Endometrial microvascular endothelial cells (primary cell): ENCODE data around the gene SFTPB. TPM values are rescaled to one million over a fixed set of nuclear protein-coding genes. Genes with fewer than 3 reads are reported as not detected.
"Not testable (repeated sequence)": the region's sequence is repeated elsewhere in the genome, so short reads cannot be mapped to it uniquely, and the experiment has no call there.

Experiments
- in situ Hi-C: cut with HindIII; loops from 2 replicates; pipeline ENCODE4 v1.10.0; 2017; ENCODE audit warnings: low sequenced_read_pairs, low pct_unique_long_range_greater_than_20kb; ENCODE audit errors: inconsistent ontology term
- total RNA-seq: library from RNA; depleted of rRNA; stranded (reverse); fragments of >200 nt; gene quantifications from one replicate; pipeline ENCODE4 v1.2.3, GENCODE V29; 2015; ENCODE audit errors: inconsistent ontology term

The SFTPB gene
- total RNA-seq, 1 donor from 2014 or later = not detected

- in situ Hi-C loops = no loop called here
These were observed 14.4 kb upstream of the SFTPB start for GRCh38 chr2:85682378-85682777.

- in situ Hi-C loops = no loop called here
These were observed 13.8 kb upstream of the SFTPB start for GRCh38 chr2:85681776-85682175.

- in situ Hi-C loops = no loop called here
These were observed 13.4 kb upstream of the SFTPB start for GRCh38 chr2:85681372-85681763.

- in situ Hi-C loops = no loop called here
These were observed 12.8 kb upstream of the SFTPB start for GRCh38 chr2:85680707-85681371.

DNA sequence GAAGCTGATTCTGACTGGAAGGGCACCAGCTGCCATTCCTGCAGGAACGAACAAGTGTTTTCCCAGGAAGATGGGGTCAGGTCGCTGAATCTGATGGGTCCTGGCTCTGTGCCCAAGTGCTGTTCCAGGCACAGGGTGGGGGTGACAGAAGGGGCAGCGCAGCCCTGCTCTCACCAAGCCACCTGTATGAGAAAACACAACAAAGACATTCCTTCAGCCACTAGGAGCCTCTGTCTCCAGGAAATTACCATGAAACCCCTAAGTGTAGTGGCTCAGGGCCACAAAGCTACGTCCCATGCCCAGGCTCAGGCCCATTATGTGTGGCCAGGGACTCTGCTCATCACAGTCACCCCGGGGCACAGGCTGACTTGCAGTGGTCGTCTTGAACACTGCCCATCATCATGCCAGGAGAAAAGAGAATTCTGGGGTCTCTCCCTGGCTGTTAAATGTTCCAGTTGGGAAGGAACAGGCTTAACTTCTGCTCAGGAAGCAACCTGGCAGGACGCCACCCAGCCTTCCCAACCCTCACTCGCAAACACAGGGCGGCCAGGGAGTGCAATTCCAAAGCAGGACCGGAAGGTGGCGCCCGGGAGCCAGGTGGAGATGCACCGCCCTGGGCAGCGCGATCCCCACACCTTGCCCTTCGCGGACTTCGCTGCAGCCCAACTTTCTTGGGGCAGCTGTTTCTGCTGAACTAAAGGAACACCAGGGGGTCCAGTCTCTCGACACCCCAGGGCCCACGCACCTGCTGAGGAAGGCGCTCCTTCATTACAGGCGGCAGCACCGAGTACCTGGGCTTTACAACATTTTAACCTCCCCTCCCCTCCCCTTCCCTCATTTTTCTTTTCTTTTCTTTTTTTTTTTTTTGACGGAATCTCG lies 11.0 kb upstream of the SFTPB start:
- in situ Hi-C loops = no loop called here

DNA sequence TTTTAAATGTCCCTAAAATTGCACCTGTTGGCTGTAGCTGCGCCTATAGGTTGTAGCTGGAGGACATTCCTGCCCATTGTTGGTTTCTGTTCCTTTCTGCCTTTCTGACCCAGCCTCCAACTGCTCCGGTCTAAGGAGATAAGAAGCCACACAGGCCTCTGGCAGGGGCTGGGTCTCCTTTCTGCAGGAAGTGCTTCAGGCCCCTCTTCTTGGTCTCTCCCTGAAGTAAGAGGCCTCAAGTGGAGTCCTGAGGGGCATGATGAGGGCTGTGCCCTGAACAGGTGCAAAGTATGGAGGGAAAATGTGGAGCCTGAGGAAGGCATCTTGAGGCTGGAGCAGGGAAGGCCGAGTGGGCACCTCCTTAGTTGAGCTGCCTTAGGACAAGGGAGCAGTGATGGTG lies 10.4 kb upstream of the SFTPB start:
- in situ Hi-C loops = no loop called here

DNA sequence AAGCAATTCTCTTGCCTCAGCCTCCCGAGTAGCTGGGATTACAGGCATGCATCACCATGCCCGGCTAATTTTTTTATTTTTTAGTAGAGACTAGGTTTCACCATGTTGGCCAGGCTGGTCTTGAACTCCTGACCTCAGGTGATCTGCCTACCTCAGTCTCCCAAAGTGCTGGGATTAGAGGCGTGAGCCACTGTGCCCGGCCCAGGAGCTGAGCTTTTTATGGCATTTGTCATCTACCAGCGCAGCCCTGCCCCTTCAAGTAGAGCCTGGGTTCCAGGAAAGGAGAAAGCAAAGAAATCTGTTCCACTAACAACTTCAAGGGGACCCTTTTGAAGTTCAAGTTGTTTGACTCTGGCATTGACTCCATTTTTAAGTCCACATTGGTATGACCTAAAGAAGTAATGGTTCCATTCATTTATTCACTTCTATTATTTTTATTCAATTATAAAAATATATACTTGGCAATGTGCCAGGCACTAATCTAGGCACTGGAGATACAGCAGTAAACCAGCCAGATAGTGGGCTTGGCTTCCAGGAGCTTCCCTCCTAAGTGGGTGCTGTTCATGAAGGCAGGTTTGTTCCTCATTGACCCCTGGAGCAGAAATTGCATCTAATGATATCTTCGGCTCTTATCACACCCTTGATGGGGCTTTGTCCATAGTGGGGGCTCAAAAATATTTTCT lies 8.0 kb upstream of the SFTPB start:
- in situ Hi-C loops = no loop called here

GRCh38 chr2:85675427-85675826 lies 7.4 kb upstream of the SFTPB start:
- in situ Hi-C loops = no loop called here

DNA sequence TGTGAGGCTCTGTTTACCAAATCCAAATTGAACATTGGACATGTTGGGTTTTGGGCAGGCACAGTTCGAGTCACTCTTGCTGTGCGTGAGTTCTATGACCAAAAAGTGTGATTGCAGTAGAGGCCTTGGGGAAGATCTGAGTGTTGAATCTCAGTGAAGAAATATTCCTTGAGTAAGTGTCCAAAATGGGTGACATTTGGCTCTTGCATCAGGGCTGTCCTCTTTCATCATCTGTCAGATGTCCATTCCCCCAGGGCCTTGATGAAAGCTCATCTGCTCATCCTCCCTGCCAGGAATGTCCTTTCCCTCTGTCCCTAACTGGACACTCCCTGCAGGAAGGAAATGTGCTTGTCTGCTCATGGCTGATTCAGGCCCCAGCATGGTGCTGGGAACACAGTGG lies 6.4 kb upstream of the SFTPB start:
- in situ Hi-C loops = no loop called here

- in situ Hi-C loops = no loop called here
These were observed 5.8 kb upstream of the SFTPB start for GRCh38 chr2:85673716-85674375.

DNA sequence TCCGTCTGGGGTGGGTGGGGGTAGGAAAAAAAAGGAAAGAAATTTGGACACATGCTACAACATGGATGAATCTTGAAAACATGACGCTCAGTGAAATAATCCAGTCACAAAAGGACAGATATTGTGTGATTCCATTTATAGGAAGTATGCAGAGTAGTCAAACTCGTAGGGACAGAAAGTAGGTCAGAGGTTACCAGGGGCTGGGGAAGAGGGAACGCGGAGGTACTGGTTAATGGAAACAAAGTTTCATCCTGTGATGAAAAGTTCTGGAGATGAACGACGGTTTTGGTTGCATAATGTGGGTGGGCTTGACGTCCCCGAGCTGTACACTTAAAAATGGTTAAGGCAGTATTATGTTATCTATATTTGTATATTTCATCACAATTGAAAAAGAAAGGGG lies 4.5 kb upstream of the SFTPB start:
- in situ Hi-C loops = no loop called here

DNA sequence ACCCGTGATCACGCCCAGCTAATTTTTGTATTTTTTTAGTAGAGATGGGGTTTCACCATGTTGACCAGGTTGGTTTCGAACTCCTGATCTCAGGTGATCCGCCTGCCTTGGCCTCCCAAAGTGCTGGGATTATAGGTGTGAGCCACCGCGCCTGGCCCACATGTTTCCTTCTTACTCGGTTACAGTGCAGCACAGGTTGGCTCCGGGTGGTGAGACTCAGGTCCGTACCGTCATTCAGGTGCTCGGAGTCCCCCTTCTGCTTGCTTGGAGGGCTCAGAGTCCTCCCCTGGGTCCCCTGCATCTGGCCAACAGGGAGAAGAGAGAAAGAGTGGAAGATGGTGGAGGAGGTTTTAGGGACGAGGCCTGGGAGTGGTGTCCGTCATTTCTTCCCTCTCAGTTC lies 2.4 kb upstream of the SFTPB start:
- in situ Hi-C loops = not testable (repeated sequence)

- in situ Hi-C loops = no loop called here
These were observed 1.6 kb upstream of the SFTPB start for GRCh38 chr2:85669549-85669948.

DNA sequence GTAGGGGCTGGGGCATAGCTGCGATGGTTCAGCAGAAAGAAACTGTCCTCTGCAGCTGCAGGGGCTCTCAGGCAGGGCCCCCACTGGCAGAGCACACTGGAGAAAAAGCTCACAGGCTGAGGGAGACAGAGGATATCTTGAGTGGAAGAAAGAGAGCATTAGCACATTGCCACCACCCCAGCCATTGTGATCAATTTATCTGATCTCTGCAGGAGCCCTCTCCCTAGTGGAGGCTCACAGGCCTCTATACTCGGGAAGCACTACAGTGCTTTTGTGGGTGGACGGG lies 801 bp upstream of the SFTPB start:
- in situ Hi-C loops = no loop called here

DNA sequence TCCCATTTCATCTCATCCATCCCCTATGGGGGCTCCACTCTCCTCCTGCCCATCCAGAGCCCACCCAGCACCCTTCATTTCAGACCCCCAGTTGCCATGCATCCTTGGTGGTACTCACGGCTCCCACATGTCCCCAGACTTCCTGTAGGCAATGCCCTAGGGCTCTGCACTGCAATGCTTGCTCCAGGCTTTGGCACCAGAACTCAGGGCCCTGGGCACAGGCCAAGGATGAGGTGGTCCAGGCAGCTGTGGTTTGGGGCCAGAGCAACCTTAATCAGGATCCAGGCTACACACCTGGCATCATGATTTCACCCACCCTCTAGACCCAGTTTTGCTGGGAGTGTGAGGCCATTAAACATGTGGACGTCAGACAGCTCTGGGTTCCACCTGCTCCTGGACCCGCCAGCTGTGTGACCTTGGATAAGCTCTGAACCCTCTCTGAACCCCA lies 414 bp downstream of the SFTPB start:
- in situ Hi-C loops = no loop called here

- in situ Hi-C loops = no loop called here
These were observed 1.3 kb downstream of the SFTPB start for GRCh38 chr2:85666435-85667316.

DNA sequence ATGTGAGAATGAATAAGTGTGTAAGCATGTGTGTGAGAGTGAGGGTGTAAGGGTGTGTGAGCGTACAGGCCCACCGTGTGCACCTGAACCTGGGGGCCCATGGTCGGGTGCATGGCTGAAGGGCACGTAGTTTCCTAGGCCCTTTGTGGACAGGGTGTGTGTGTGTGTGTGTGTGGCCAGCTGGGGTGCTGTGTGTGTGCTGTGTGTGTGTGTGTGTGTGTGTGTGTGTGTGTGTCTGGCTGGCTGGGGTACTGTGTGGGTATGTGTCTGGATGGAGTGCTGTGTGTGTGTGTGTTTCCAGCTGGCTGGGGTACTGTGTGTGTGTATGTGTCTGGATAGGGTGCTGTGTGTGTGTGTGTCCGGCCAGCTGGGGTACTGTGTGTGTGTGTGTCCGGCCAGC lies 2.0 kb downstream of the SFTPB start:
- in situ Hi-C loops = no loop called here

- in situ Hi-C loops = no loop called here
These were observed 2.6 kb downstream of the SFTPB start for GRCh38 chr2:85665264-85665937.
